Stimulated activated CD4-positive, alpha-beta T cell treated with anti-CD3 and anti-CD28 coated beads, Interleukin-12 subunit alpha, Interleukin-12 subunit beta, amount 100 ng/mL, for 24 hours (primary cell): Measurements from ENCODE around the gene DLG1.
"Not testable (repeated sequence)": the region's sequence is repeated elsewhere in the genome, so short reads cannot be mapped to it uniquely, and the experiment has no call there.

ENCODE experiments used
- DNase-seq, 2 experiments: peaks; one replicate each; pipeline ENCODE4 v3.0.0-alpha.2; 2020; ENCODE audit warnings: low read depth in 2 of 2

Gene DLG1

GRCh38 chr3:197211698-197212097 lies 86.7 kb downstream of the DLG1 start:
- not testable (repeated sequence) for DNase-seq

DNA sequence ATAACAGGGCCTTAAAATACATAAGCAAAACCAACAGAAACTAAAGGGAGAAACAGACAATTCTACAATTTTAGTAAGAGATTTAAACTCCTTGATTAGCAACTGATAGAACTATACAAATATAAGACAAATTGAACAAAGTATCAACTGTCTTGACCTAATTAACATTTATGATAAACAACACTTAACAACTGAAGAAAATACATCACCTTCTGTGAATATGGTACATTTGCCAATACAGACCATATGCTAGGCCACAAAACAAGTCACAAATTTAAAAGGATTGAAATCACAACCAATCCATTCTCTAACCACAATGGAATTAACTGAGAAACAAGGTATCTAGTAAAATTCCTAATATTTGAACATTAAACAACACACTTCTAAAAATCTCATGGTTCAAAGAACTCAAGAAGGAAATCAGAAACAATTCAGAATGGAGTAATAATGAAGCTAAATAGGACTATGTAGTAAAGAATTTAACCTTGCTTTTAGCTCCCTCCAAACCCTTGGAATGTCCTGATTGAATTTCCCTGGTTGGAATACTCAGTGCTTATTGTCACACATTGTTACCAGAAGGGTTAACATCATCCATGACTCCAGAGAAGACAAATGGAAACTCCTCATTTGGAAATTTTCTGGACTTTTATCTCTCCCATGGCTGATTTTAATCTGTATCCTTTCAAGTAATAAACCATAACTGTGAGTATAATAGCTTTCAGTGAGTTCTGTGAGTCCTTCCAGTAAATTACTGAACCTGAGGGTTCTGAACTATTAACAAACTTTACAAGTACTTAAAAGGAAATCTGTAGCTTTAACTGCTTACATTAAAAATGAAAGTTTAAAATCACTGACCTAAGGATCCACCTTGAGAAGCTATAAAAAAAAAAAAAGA lies 88.8 kb downstream of the DLG1 start:
- DNase-seq: no peak

GRCh38 chr3:197206913-197207312 lies 91.5 kb downstream of the DLG1 start:
- DNase-seq: no peak

- no peak for DNase-seq
Observed at GRCh38 chr3:197205675-197206074, 92.7 kb downstream of the DLG1 start.

- DNase-seq: no peak
Observed at GRCh38 chr3:197205265-197205664, 93.1 kb downstream of the DLG1 start.

GRCh38 chr3:197204736-197205135 lies 93.7 kb downstream of the DLG1 start:
- DNase-seq: no peak

DNA sequence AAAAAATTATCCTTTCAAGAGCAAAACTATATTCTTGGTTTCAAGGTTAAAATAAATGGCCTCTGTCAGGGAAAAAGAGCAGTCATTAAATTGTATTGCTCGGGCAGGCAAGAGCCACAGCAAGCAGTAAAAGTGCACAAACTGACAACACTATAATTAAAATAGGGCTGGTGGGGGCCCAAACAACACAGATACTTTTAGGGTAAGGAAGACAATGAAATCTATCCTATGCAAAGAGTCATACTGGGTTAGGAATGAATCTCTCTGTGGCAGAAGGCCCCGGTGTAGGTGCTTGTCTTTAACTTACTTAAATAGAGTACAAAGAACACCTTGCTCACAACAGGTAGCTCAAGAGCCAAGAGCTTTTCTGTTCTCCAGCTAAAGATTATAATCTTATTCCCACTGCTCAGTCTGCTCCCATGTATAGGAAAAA lies 94.7 kb downstream of the DLG1 start:
- DNase-seq: no peak

- no peak for DNase-seq
Observed at GRCh38 chr3:197202694-197203093, 95.7 kb downstream of the DLG1 start.

DNA sequence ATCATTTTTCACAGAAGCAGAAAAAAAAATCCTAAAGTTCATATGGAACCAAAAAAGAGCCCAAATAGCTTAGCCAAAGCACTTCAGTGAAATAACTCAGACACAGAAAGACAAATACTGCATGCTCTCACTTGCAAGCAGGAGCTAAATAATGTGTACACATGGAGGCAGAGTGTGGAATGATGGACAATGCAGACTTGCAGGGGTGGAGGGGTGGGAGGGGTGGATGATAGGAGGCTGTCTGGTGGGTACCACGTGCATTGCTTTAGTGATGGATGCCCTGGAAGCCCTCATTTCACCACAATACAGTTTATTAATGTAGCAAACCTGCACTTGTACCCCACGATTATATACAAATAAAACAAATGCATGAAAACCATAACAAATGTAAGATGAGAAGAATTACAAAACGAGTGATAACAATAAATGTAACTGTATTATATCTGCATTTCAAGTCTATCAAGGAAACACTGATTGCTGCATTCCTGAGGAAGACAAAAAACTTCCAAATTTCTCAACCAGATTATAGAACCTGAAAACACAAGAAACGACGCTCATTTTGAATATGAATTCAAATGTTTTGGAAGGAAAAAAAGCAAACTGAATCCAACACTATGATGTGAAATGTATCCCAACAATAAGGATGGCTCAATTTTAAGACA lies 96.5 kb downstream of the DLG1 start:
- no peak for DNase-seq

DNA sequence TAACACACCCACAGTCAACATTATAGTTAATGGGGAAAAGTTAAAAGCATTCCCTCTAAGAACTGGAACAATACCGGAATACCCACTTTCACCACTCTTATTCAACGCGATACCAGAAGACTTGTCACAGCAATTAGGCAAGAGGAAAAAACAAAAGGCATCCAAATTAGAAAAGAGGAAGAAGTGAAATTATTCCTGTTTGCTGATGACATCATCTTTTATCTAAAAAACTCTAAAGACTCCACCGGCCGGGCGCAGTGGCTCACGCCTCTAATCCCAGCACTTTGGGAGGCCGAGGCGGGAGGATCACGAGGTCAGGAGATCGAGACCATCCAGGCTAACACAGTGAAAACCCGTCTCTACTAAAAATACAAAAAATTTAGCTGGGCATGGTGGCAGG lies 97.6 kb downstream of the DLG1 start:
- not testable (repeated sequence) for DNase-seq

DNA sequence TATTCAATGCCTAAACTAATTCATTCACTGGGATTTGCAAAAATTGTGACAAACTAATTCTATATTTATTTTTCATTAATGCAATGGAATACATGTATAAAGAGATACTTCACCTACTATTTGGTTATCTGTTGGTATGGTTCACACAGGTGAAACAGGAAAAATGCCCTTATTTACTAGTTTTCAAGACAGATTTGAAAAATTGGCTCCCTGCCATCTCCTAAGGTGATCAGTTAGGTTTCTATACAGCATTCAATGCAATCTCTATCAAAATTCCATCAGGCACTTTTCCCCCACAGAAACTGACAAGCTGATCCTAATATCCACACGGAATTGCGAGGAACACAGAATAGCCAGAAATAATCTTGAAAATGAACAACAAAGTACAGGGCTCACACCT lies 101.1 kb downstream of the DLG1 start:
- no peak for DNase-seq

GRCh38 chr3:197196192-197196591 lies 102.2 kb downstream of the DLG1 start:
- no peak for DNase-seq

DNA sequence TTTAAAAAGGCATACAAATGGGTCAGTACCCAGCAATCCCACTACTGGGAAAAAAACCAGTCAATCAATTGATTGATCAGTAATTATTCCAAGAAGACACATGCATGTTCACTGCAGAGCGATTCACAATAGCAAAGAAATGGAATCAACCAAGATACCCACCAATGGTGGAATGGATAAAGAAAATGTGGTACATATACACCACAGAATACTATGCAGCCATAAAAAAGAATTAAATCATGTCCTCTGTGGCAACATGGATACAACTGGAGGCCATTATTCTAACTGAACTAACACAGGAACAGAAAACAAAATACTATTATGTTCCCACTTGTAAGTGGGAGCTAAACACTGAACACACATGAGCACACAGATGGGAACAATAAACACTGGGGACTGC lies 103.1 kb downstream of the DLG1 start:
- DNase-seq: no peak

DNA sequence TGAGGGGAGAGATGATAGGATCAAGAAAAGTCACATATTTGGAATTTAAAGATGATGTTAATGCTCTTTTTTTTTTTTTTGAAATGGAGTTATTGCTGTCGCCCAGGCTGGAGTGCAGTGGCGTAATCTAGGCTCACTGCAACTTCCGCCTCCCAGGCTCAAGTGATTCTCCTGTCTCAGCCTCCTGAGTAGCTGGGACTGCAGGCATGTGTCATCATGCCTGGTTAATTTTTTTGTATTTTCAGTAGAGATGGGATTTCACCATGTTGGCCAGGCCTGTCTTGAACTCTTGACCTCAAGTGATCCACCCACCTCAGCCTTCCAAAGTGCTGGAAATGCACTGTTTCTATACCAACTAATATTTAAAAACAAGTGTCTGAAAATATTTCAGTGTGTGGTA lies 104.7 kb downstream of the DLG1 start:
- DNase-seq: not testable (repeated sequence)

DNA sequence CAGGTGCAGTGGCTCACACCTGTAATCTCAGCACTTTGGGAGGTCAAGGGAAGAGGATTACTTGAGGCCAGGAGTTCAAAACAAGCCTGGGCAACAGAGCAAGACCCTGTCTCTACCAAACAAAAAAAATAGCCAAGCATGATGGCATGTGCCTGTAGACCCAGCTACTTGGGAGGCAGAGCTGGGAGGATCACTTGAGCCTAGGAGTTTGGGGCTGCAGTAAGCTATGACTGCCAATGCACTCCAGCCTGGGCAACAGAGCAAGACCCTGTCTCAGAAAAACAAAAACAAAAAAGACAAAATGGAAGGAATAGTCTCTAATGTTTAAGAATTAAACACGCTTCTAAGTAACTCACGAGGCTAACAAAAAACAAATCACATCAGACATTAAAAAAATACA lies 106.5 kb downstream of the DLG1 start:
- DNase-seq: no peak

- DNase-seq: no peak
Observed at GRCh38 chr3:197189623-197190022, 108.8 kb downstream of the DLG1 start.

GRCh38 chr3:197188963-197189362 lies 109.4 kb downstream of the DLG1 start:
- DNase-seq: no peak

GRCh38 chr3:197186887-197187588 lies 111.4 kb downstream of the DLG1 start:
- no peak for DNase-seq

- no peak for DNase-seq
Observed at GRCh38 chr3:197183582-197183981, 114.8 kb downstream of the DLG1 start.

DNA sequence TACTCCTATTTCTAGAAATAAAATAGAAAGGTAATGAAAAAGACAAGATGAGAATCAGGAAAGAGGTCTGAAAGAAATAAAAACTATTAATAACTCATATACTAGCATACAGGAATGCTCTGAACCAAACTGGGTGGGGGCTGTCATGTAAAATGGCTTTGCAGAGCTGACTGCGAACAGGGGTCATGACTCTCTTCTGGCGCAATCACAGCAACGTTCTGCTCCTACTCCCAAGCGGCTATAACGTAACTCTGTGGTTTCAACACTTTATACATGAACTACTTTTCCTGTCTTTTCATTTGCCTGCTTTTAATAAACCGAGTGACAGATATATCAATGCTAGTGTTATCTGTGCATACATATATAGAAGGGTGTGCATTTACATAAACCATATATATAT lies 116.7 kb downstream of the DLG1 start:
- DNase-seq: no peak

DNA sequence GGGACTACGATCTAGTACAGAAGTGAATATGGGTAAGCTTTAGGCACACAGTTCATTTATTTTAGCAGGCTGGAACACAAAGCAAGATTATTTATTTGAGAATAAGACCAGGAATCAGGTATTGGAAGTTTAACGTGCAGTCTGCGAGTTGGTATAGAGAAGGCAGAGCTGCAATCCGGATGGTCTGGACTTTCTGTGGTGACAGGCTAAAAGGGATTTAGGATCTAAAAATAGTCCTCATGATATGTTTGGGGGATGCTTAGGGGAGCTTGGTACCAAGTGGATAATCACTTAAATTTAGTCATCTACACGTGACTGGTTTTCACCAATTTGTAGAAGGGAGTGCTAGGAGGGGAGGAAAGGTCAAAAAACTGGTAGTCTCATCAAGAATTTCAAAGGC lies 119.4 kb downstream of the DLG1 start:
- DNase-seq: no peak

DNA sequence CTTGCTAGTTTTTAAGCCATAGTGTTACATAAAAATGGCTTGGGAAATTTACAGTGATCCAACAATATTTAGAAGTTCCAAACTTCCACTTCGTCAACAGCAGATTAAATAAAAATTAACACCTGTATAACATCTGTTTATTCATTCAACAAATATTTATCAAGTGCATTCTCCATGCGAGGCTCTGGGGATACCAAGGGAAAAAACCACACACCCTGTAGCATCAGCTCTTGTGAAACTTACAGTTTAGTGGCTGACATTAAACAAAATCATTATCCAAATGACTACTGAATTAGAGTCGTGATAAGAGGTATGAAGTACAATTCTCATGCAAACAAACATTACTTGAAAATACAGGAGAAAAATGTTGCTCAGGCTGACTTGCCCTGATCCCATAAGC lies 122.9 kb downstream of the DLG1 start:
- no peak for DNase-seq

DNA sequence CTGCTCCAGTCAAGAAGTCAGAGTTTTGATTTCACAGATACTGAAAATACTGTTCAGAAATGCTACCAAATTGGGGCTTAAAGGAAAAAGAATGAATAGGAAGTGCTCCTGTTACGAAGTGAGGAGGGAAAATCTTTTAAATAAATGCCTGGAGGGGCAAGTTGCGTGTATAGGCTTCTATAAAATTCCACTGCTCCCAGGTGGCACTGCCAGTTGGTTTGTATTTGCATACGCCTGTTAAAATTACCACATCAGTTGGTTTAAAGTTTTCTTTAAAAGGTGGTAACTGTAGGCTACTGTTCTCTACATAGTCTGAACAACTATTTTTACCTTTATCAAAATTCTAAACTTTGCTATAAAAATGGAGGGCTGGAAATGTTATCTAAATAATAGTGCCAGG lies 123.5 kb downstream of the DLG1 start:
- no peak for DNase-seq
